CD4-positive, alpha-beta T cell treated with Interleukin-15 for 1 hour (primary cell): ENCODE data around the gene PCDH9.

Source experiments
- DNase-seq: peaks from one replicate; pipeline ENCODE4 v3.0.0-alpha.2; 2020

Gene PCDH9

GRCh38 chr13:66557357-66557756, 672.8 kb downstream of the PCDH9 start:
- no peak for DNase-seq

GRCh38 chr13:66556306-66556705, 673.8 kb downstream of the PCDH9 start:
- DNase-seq = no peak

GRCh38 chr13:66553391-66553790, 676.7 kb downstream of the PCDH9 start:
- DNase-seq = no peak

- no peak for DNase-seq
Observed at GRCh38 chr13:66551128-66551527, 679.0 kb downstream of the PCDH9 start.

- no peak for DNase-seq
Observed at GRCh38 chr13:66547685-66548084, 682.5 kb downstream of the PCDH9 start.

GRCh38 chr13:66546534-66547379, 683.4 kb downstream of the PCDH9 start:
- no peak for DNase-seq

- DNase-seq = no peak
Observed at GRCh38 chr13:66543780-66544179, 686.4 kb downstream of the PCDH9 start.

- DNase-seq = no peak
Observed at GRCh38 chr13:66537417-66537816, 692.7 kb downstream of the PCDH9 start.

- DNase-seq = no peak
Observed at GRCh38 chr13:66536746-66537145, 693.4 kb downstream of the PCDH9 start.

- DNase-seq = no peak
Observed at GRCh38 chr13:66534561-66534960, 695.6 kb downstream of the PCDH9 start.

- no peak for DNase-seq
Observed at GRCh38 chr13:66532845-66533244, 697.3 kb downstream of the PCDH9 start.

- DNase-seq = no peak
Observed at GRCh38 chr13:66532146-66532545, 698.0 kb downstream of the PCDH9 start.

- no peak for DNase-seq
Observed at GRCh38 chr13:66530686-66531085, 699.5 kb downstream of the PCDH9 start.

- no peak for DNase-seq
Observed at GRCh38 chr13:66530158-66530557, 700.0 kb downstream of the PCDH9 start.

- no peak for DNase-seq
Observed at GRCh38 chr13:66528944-66529576, 701.1 kb downstream of the PCDH9 start.

- DNase-seq = no peak
Observed at GRCh38 chr13:66528180-66528579, 702.0 kb downstream of the PCDH9 start.

GRCh38 chr13:66520511-66521355, 709.4 kb downstream of the PCDH9 start:
- no peak for DNase-seq

- no peak for DNase-seq
Observed at GRCh38 chr13:66519259-66519658, 710.9 kb downstream of the PCDH9 start.

GRCh38 chr13:66518068-66518467, 712.1 kb downstream of the PCDH9 start:
- DNase-seq = no peak

- no peak for DNase-seq
Observed at GRCh38 chr13:66513728-66514127, 716.4 kb downstream of the PCDH9 start.

GRCh38 chr13:66509175-66509574, 721.0 kb downstream of the PCDH9 start:
- no peak for DNase-seq

GRCh38 chr13:66508153-66508909, 721.8 kb downstream of the PCDH9 start:
- no peak for DNase-seq

GRCh38 chr13:66506979-66507378, 723.2 kb downstream of the PCDH9 start:
- no peak for DNase-seq
